ENCODE data around the gene NEGR1.

The NEGR1 gene

DNA sequence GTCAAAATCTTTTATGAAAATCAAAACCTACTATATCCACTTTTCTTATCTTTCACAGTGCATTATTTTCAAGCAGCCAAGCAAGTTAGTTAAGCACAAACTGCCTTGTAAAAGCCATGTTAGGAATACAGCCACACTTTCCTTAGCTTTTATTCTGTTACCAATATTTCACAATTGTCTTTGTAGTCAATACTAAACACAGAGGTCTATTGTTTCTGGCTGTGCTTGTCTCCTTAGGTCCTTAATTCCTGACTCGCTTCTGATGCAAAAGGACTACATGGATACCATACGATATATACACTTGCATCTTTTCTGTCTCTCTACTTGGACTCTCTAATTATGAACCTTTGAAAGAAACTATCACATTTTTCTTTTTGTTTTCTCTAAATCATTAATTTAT lies 331.8 kb downstream of the NEGR1 start:
- DNase-seq, result no peak
- no peaks in the 10 kb centered on the region for H3K4me1 Mint-ChIP-seq
- no peaks in the 10 kb centered on the region for H3K9me3 Mint-ChIP-seq
- H3K36me3 Mint-ChIP-seq (ENCODE audit: low read depth), result no peaks in the 10 kb centered on the region
- TF ChIP-seq CTCF (IDR thresholded peaks at IDR 0.05), result no peak
- no peak overlapping the region for H3K27ac Mint-ChIP-seq
- no peaks in the 10 kb centered on the region for H3K27me3 Mint-ChIP-seq (ENCODE audit: low read depth, poor library complexity)
- H3K4me3 Mint-ChIP-seq, result no peak overlapping the region

DNA sequence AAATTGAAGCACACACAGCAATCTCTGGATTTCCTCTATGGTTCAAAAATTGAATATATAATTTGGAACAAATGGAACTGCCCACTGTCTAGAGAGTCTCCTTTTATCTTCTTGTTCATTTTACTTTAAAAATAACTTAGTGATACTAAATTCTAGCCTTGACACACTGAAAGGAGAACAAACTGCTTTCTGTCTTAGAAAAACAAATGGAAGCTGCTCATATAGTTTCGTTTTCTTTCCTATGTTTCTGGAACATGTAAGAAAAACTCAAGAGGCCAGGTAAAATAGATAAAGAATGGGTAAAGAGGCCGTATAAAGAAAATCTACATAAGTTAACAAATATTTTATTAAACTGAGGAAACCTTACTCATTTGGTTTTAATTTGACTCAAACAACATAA lies 332.7 kb downstream of the NEGR1 start:
- no peak overlapping the region for H3K27ac Mint-ChIP-seq
- H3K4me3 Mint-ChIP-seq, result no peak overlapping the region
- no peaks in the 10 kb centered on the region for H3K27me3 Mint-ChIP-seq (ENCODE audit: low read depth, poor library complexity)
- H3K4me1 Mint-ChIP-seq, result no peaks in the 10 kb centered on the region
- no peaks in the 10 kb centered on the region for H3K9me3 Mint-ChIP-seq
- no peak for DNase-seq
- H3K36me3 Mint-ChIP-seq (ENCODE audit: low read depth), result no peaks in the 10 kb centered on the region
- TF ChIP-seq CTCF (IDR thresholded peaks at IDR 0.05), result no peak

- no peaks in the 10 kb centered on the region for H3K27me3 Mint-ChIP-seq (ENCODE audit: low read depth, poor library complexity)
- H3K27ac Mint-ChIP-seq, result no peak overlapping the region
- no peaks in the 10 kb centered on the region for H3K36me3 Mint-ChIP-seq (ENCODE audit: low read depth)
- no peaks in the 10 kb centered on the region for H3K4me1 Mint-ChIP-seq
- DNase-seq, result no peak
- no peak overlapping the region for H3K4me3 Mint-ChIP-seq
- TF ChIP-seq CTCF (IDR thresholded peaks at IDR 0.05), result no peak
- H3K9me3 Mint-ChIP-seq, result no peaks in the 10 kb centered on the region
These were observed 333.8 kb downstream of the NEGR1 start for GRCh38 chr1:71948561-71948960.

- Mint-ChIP-seq H3K4me1 (no peaks in the 10 kb centered on the region), H3K27me3 (ENCODE audit: low read depth, poor library complexity) (no peaks in the 10 kb centered on the region), H3K9me3 (no peaks in the 10 kb centered on the region), H3K36me3 (ENCODE audit: low read depth) (no peaks in the 10 kb centered on the region), H3K4me3 (no peak overlapping the region), H3K27ac (no peak overlapping the region)
- no peak for TF ChIP-seq CTCF (IDR thresholded peaks at IDR 0.05)
- no peak for DNase-seq
These were observed 338.3 kb downstream of the NEGR1 start for GRCh38 chr1:71944006-71944405.

DNA sequence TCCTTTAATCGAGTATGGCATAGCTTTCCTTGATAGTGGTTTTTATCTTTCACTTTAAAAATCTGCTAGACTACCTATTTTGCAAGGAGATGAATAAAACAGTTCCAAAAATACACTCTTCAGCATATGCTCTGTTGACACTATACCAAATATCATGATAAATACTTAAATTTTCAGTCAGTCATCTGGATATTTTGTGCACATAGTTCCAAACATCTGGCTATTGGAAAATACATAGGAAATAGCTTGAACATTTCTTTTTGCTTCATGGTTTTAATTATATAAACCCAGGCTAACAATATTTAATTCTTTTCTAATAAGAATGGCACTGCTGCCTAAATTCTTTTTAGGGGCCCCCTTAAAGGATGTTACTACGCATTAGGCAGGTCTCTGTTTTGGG lies 342.1 kb downstream of the NEGR1 start:
- no peak for TF ChIP-seq CTCF (IDR thresholded peaks at IDR 0.05)
- H3K4me1 Mint-ChIP-seq, result no peaks in the 10 kb centered on the region
- H3K27ac Mint-ChIP-seq, result no peak overlapping the region
- H3K27me3 Mint-ChIP-seq (ENCODE audit: low read depth, poor library complexity), result peaks cover 4% of the 10 kb centered on the region
- H3K9me3 Mint-ChIP-seq, result no peaks in the 10 kb centered on the region
- no peak overlapping the region for H3K4me3 Mint-ChIP-seq
- no peak for DNase-seq
- no peaks in the 10 kb centered on the region for H3K36me3 Mint-ChIP-seq (ENCODE audit: low read depth)

DNA sequence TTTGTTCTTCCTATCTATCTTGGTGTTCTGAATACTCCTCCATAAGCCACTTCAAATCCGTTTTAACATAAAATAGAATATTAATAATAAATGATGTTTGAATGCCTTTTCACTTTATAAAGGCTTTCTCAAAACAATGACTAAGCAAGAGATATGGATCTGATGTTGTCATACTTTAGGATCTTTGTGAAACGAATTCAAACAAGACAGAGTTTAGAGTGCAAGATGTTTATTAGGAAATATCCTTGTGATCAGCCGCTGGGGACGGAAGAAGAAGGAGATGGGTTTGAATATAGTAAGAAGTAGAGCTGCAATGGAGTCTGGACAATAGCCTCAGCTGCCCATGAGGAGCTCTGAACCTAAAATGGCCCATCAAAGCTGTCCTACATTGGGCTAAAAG lies 351.8 kb downstream of the NEGR1 start:
- Mint-ChIP-seq H3K9me3 (no peaks in the 10 kb centered on the region), H3K36me3 (ENCODE audit: low read depth) (no peaks in the 10 kb centered on the region), H3K27ac (no peak overlapping the region), H3K27me3 (ENCODE audit: low read depth, poor library complexity) (no peaks in the 10 kb centered on the region), H3K4me3 (no peak overlapping the region), H3K4me1 (no peaks in the 10 kb centered on the region)
- no peak for TF ChIP-seq CTCF (IDR thresholded peaks at IDR 0.05)
- no peak for DNase-seq

Data from nephron progenitor cell (in vitro differentiated cells).